ENCODE measurements around the gene UFSP2.

UFSP2 gene

DNA sequence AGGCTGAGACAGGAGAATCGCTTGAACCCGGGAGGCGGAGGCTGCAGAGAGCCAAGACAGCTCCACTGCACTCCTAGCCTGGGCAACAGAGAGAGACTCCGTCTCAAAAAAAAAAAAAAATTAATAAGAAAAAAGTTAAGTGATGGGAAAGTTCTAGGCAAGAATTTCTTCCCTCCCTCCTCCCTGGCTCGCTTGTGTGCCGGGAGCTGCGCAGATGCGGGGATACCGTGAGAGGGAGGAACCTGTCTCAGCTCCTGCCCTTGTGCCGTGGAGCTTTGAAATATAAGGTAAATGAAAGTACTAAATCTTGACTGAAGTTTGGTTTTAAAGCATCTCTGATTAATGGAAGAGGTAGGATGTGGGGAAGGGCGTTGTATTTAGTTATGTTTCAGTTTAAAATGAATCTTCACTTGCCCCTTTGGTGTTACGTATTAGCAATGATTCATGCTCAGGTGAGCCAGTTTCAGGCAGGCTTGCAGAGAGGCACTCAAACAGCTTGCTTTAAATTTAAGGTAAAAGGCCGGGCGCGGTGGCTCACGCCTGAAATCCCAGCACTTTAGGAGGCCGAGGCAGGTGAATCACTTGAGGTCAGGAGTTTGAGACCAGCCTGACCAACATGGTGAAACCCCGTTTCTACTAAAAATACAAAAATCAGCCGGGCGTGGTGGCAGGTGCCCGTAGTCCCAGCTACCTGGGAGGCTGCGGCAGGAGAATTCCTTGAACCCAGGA lies 1.4 kb upstream of the UFSP2 start:
- no peak for DNase-seq (ENCODE audit: low read depth in 2 of 2)

DNA sequence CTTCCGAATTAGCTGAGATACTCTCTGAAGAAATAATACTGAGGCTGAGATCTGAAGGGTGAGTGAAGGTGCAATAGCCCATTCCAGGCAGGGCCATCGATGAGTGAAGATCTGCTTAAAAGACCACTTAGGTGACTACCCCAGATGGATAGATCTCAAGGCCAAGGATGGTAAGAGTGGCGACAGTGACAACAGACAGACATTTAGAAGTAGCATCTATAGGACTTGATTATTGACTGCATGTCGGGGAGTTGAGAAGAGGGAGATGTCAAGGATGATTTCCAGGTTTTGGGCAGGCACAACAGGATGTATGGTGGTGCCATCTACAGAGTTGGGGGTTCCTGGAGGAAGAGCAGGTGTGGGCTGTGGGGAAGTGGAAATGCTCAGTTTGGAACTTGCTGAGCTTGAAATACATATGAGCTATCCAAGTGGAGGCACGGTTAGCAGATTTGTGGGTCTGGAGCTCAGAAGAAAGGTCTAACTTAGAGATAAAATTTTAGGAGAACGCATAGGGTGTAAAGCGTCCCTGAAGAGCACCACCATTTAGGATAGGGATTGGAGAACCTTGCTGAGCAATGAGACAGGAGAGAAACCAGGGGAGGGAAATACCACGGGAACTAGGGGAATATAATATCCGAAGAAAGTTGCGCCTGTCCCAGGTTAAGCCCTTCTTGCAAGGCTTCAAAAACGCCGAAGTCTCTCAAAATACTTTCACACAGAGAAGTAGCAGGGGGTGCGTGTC lies 688 bp downstream of the UFSP2 start:
- DNase-seq (ENCODE audit: low read depth in 2 of 2): no peak

DNA sequence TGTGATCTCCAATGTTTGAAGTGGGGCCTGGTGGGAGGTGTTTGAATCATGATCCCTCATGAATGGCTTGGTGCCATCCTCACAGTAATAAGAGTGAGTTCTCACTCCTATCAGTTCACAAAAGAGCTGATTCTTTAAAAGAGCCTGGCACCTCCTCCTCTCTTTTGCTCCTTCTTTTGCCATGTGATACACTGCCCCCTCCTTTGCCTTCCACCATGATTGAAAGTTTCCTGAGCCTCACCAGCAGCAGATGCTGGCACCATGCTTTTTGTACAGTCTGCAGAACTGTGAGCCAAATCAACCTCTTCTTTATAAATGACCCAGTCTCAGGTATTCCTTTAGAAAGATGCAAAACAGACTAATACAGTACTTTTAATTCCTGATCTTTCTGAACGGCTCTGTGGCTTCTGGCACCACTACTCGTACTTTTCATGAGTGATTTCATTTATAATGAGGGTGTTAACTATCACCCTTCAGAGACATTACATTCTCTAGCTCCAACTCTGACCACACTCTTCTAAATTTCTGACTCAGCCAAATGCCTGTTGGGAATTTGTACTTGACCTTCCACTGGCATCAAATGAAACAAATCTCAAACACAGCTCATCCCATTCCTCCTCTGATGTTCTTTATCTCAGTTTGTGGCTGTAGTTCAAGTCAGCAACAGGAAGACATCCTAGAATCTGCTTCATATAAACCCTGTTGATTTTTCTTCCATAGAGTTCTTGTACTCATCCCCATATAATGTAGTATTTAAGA lies 4.2 kb downstream of the UFSP2 start:
- no peak for DNase-seq (ENCODE audit: low read depth in 2 of 2)

DNA sequence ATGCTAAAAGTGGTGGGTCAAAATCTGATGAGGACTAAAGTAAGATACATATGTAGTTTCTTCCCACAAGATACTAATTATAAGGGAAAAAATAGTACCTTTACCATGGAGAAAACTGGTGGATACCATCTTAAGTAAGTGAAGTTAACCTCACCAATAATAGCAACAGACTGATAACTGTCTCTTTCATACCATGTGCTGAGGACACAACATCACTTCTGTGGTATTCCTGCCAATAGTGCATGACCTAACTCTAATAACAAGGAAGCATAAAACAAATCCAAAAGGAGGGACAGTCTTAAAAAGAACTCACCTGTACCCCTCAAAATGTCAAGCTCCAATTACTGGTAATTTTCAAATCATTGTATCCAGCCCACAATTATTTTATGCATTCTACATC lies 8.8 kb downstream of the UFSP2 start:
- no peak for DNase-seq (ENCODE audit: low read depth in 2 of 2)

DNA sequence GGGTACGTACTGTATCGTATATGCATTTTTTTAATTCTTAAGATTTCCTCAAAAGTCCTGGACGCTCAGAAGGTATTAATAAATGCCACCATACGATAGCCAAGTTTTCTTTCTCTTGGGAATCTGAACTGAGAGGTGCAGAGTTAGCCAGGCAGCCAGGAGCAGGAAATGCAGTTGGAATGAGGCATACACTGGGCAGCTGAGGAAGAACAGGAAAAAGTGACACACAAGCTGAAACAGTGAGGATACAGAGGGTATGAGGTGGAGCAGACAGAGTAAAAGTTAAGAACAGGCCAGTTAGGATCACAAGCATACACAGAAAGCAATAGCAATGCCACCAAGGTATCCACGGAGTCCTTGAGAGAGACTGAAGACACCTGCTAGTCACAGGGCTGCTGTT lies 13.4 kb downstream of the UFSP2 start:
- DNase-seq (ENCODE audit: low read depth in 2 of 2): no peak

DNA sequence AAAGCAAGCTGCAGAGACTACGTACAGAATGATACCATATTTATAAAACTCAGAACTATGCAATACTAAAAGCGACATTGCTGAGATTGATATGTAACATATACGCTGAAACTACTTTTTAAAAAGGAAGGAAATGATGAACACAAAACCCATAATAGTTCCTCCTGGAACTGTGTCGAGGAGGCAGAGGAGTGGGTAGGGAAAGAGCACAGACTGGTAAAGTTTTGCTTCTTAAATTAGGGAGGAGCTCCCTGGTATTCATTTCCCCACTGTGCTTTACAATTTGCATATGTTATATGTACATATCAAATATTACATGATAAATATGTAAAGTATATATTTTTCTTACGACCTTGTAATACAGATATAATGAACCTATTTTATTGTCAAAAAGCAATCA lies 13.9 kb downstream of the UFSP2 start:
- DNase-seq (ENCODE audit: low read depth in 2 of 2): no peak

DNA sequence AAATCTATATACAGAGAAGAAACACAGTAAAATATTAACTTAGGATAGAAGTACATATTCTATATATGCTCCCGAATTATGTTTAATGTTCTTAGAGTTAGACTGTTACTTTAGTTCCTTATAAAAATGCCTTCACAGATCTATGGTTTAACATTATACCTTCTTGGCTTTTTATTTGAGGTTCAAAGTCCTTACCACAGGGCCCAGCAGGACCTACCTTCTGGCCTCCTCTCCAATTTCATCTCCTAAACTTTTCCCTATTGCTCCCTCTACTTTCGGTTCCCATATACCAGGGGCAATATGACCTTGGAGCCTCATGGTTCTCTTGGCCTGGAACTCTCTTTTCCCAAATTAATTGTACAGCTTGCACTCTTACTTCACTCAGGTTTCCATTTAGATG lies 17.3 kb downstream of the UFSP2 start:
- DNase-seq (ENCODE audit: low read depth in 2 of 2): no peak

DNA sequence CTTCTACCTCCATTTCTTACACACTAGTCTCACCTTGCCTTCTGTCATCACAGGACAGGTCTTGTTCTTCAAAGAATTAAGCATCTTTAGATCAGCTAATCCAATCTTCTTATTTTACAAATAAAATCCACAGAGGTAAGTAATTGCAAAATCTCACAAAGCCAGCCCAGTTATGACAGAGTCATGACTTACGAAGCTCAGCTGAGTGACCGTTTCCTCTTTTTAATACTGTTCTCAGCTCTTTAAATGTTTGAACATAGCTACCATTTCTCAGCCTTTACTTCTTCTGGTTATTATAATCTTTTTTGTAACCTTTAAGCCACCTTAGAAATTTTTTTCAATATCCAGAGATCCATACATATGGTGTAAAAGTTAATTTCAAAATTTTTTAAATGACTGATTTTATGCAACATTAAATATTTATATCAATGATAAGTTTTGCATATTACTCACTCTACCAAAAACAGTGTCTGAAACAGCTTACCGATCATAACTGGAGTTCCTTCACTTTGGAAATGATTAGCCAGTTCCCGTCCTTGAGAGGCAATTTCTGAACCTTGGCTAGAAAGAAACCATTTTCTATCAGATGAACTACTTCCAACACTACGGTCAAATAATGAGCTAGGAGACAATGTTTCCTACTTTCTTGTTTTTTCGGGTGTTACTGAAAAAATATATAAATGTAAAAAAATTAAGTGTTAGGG lies 20.3 kb downstream of the UFSP2 start:
- no peak for DNase-seq (ENCODE audit: low read depth in 2 of 2)

DNA sequence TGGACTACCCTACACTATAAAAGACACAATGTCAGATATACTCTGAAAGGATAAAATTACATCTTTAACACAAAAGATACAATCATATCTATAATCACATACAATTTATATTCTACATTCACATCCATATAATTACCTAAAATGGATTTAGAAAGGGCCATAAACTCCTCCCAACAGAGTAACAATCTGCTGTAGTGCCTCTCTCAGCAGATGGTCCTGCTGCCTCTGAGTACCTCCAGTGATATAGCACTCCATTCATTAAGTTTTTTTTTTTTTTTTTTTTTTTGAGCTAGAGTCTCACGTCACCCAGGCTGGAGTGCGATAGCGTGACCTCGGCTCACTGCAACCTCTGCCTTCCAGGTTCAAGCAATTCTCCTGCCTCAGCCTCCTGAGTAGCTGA lies 21.7 kb downstream of the UFSP2 start:
- DNase-seq (ENCODE audit: low read depth in 2 of 2): no peak

DNA sequence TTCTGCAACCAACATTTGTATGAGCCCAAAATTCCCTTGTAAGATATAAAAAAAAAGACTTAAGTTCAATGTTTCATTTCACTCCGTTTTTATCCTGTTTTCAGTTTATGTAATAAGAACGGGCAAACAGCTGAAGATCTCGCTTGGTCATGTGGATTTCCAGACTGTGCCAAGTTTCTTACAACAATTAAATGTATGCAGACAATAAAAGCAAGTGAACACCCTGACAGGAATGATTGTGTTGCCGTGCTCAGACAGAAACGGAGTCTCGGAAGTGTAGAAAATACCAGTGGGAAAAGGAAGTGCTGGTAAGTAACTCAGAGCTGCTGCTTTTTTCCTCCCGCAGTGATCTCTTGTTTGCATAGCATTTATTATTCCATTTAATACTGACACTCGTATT lies 26.3 kb downstream of the UFSP2 start:
- no peak for DNase-seq (ENCODE audit: low read depth in 2 of 2)

DNA sequence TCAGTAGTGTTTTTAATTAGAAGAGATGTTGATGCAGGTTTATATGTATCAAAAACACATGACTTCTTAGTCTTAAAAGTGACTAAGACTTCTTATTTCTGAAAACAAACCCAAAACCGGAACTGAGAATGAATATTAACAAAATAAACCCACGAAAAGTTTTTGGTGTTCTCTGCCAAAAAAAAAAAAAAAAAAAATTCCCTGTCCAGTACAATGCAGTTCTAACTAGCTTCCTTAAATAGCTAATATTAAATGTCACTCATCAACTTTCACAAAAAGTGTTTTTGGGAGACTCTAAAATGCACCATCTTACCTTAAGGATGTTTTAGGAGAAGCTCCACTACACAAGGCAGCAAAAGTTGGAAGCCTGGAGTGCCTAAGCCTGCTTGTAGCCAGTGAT lies 27.1 kb downstream of the UFSP2 start:
- DNase-seq (ENCODE audit: low read depth in 2 of 2): no peak

DNA sequence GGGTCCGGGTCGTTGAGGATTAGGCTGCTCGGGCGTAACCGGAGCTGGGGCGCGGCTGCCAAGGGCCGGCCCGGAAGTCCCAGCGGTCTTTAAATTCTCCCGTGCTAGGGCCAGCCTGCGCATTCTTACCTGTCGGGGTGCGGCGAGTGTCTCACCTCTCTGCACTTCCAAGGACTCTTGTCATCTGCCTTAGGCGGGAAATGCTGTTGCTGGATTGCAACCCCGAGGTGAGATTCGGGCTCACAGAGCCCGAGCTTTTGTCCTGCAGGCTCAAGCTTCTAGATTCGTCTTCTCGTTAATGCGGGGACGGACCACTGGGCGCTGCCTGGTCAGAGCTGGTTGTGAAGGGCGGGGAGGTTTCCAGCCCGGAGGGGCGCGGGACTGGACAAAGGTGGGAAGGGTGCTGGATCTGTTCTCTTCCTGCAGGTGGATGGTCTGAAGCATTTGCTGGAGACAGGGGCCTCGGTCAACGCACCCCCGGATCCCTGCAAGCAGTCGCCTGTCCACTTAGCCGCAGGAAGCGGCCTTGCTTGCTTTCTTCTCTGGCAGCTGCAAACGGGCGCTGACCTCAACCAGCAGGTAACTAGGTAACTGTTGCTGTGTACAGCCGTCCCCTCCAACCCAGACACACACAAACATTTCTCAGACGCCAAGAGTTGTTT lies 28.9 kb downstream of the UFSP2 start, which contains the start of gene ANKRD37:
Gene ANKRD37 (plus strand): TSS at position 118 of the 662 bp plus-strand sequence. CDS start 83 bp downstream, at position 201.
- DNase-seq (ENCODE audit: low read depth in 2 of 2): no peak

DNA sequence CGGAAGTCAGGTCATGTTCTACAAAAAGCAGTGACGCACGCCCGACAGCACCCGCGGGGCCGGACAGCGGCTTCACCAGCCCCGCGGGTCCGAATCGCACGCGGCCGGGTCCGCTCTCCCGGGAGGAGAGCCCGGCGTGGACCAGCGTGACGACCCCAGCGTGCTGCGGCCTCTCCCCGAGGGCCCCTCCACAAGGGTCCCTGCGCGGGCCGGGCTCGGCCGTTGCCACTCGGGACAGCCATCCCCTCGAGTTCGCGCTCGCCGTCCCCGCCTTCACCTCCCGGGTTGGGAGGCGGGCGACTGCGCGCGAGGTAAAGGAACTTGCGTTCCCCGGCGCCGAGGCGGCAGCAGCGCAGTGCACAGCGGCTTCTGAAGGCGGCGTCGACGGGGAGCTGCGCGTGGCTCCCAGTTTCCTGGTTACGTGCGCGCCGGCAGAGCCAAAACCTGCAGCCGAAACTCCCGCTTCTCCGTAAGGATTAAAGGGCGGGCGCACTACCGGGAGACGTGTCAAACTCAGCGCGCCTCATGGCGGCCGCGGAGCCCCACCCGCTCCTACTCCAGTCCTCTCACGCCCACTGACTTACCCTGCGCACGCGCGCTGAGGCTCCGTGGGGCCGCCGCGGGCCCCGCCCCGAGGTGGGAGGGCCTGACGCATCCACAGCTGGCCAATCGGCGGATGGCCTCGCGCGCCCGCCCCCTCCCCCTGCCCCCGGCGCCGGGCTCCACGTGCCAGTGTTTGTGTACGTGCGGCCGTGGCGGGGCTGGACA lies 29.6 kb downstream of the UFSP2 start:
- DNase-seq (ENCODE audit: low read depth in 2 of 2): peak; percentile 92 to 93

DNA sequence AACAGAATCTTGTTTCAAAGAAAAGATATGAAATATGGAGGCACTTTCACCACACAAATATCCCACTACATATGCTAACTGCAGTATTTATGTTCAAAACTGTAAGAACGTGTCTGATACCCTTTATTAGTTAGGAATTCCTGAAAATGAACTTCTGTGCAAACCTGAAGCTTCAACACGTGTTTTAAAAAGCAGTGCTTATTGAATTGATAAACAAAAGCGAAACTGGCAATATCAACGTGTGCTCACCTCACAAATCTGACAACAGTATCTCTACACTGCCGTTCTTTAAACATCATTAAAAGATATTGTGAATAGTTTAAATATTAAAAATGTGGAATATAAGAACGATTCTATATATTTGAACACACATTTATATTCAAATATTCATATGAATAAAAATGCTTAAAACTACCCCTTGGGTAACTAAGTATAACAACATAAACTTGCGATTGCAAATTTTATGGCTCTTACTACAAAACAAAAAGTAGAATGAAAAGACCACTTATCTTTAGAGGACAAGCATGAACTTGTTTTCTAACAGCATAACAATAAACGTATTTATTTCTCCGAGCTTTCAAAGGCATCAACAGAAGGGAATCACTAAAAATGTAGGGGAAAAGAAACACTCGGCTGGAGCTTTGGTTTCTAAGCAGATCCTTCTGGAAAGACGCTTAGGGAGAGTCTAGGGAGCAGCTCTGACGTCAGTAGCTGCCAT lies 30.4 kb downstream of the UFSP2 start, which contains the start of gene LRP2BP:
Gene LRP2BP (minus strand): TSS at position 687 of the 718 bp plus-strand sequence. CDS start 17,738 bp downstream, outside the sequence.
- DNase-seq (ENCODE audit: low read depth in 2 of 2): no peak

DNA sequence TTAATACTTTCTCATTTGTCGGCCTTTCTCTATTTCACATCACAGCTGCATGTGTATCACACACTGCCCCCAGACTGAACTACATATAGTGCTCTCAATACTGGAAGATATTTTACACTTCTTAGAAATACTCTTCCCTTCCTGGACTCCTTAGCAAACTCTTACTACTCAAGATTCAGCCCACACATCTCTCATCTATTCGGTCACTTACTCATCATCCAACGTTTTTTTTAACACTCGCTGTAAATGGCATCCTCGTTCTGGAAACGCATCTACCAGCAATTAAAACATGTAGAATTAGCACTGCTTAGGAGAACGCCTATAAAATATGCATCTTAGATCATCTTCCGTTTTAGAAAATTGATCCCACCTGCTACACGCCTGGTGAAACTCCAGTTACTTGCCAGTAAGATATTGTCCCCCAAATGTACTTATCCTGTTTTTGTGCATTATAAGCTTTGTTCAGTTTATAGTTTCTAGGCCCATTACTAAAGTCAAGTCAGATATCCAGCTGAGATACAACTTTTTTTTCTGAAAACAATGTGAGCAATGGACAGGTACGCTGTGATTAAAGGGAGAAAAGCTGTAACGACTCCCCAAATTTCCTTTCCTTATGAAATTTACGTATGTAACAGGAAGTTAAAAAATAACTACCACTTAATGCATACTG lies 31.1 kb downstream of the UFSP2 start:
- no peak for DNase-seq (ENCODE audit: low read depth in 2 of 2)

DNA sequence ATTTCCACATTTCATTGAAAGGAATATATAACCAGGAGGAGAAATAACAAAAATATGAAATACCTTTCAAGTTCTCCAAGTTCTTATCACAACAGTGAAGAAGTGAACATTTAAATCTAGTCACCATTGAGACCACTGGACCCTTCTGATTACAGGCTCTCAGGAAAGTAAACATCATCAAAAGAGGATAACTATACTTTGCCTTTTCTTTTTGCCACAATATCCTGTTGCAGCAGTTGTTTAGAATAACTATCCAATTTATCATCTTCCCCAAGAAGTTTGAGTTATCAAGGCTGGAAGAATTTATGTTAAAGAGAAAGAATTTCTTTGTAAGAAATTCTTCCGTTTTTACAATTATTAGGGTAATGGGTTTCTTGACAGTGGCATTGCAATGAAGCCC lies 33.6 kb downstream of the UFSP2 start:
- DNase-seq (ENCODE audit: low read depth in 2 of 2): no peak

DNA sequence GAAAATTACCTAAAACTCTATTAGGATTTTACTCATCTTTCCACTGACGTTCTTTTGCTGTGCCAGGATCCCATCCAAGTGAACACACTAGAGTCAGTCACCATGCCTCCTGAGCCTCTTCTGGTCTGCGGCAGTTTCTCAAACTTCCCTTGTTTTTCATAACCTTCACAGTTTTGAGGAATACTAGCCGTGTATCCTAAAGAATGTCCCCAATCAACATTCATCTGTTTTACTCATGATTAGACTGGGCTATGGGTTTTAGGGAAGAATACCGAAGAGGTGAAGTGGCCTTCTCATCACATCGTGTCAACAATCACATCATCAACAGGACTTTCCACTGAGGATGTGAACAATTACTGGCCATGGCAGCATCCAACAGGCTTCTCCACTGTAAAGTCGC lies 34.8 kb downstream of the UFSP2 start:
- DNase-seq (ENCODE audit: low read depth in 2 of 2): no peak

DNA sequence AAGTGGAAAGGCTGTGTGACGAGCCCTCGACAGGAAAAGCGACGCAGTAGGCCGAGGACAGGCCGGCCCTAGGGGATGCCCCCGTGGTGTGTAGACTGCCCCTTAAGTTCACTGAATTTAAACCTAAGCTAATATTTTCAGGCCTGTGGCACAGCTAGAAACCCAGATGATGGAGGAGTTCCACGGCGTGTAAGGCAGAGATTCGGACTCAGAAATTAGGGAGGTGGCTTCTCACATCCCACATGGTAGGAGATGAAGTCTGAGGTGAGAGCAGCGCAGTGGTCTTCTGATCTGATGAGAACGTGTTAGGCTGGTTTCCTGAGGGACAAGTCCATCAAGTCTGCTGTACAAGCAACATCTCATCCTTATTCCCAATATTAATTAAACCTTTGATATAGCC lies 37.8 kb downstream of the UFSP2 start:
- no peak for DNase-seq (ENCODE audit: low read depth in 2 of 2)

DNA sequence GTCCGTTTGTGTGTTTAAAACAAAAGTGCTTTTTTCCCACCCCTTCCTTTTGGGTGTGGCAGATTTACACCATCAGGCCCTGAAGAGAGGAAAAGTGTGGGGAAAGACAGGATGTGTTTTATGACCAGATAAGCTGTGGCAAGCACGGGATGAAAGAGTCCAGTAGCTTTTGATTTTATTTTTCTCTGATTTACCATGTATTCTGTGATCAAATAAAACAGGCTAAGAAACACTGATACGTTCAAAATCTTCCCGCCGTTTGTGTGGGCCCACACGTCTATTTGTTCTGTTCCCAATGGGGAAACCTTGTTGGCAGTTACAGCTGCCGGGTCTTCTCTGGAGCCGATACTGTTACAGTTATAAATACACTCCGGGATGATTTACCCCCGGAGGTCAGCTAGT lies 40.8 kb downstream of the UFSP2 start:
- no peak for DNase-seq (ENCODE audit: low read depth in 2 of 2)

Data from stimulated activated CD4-positive, alpha-beta T cell treated with anti-CD3 and anti-CD28 coated beads, Interleukin-12 subunit alpha, Interleukin-12 subunit beta, amount 100 ng/mL, for 24 hours (primary cell).